ENCODE measurements around the gene NOMO2. TPM values are rescaled to one million over a fixed set of nuclear protein-coding genes. Genes with fewer than 3 reads are reported as not detected.
"Not testable (repeated sequence)": the region's sequence is repeated elsewhere in the genome, so short reads cannot be mapped to it uniquely, and the experiment has no call there.

Gene NOMO2
- polyA plus RNA-seq, 1 donor (not counting 4 experiments of a cell fraction or from before 2014, with no cell fraction given): 66.0 TPM

- H4K20me1 ChIP-seq (ENCODE audit: control insufficient read depth, extremely low read depth, insufficient read depth, low read length); H2AFZ ChIP-seq (ENCODE audit: control insufficient read depth, low read length); H3K9ac ChIP-seq (ENCODE audit: control insufficient read depth, extremely low read depth, insufficient read depth, low read length); H3K27ac ChIP-seq (ENCODE audit: control insufficient read depth, insufficient read depth, low read length); H3K36me3 ChIP-seq (ENCODE audit: control insufficient read depth in 2 of 2, extremely low read depth in 1 of 2, insufficient read depth in 2 of 2, low read length in 2 of 2); H3K4me1 ChIP-seq (ENCODE audit: control insufficient read depth, extremely low read depth, insufficient read depth, low read length); H3K4me2 ChIP-seq (ENCODE audit: control insufficient read depth, extremely low read depth, insufficient read depth, low read depth, low read length); H3K9me1 ChIP-seq (ENCODE audit: control insufficient read depth, extremely low read depth, insufficient read depth, low read length); H3K4me3 ChIP-seq (ENCODE audit: control insufficient read depth in 2 of 3, extremely low read depth in 1 of 3, insufficient read depth in 2 of 3, low read depth in 1 of 3, low read length in 3 of 3); DNase-seq (ENCODE audit: low read depth, low spot score); H3K79me2 ChIP-seq (ENCODE audit: control insufficient read depth, insufficient read depth, low read length); dilution Hi-C loops (cut with MboI; ENCODE audit: extremely low pct_ligation_motif_present, low sequenced_read_pairs); H3K9me3 ChIP-seq (ENCODE audit: control insufficient read depth, low read depth, low read length); H3K27me3 ChIP-seq (ENCODE audit: control insufficient read depth, extremely low read depth, insufficient read depth, low read length); FAIRE-seq: not testable (repeated sequence)
Measured at GRCh38 chr16:18553671-18554070, 8.2 kb downstream of the NOMO2 start.

DNA sequence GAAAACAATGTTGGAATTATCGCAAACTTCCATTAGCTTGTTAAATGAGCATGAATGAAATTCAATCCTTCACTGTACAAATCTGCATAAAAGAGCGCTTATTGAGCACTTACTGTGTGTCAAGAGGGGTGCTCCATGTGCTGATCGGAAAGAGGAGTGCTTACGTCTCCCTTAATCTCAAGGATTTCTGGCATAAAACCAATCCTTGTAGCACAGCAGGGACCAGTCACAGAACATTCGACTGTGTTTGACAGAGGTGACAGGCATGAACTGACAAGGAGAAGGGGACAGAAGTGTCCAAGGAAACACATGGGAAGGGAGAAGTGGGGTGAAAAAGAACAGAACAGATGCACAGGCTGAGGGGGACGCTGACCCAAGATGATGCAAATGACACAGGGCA, 14.5 kb downstream of the NOMO2 start:
- H3K4me1 ChIP-seq (ENCODE audit: control insufficient read depth, extremely low read depth, insufficient read depth, low read length); FAIRE-seq; H3K9me1 ChIP-seq (ENCODE audit: control insufficient read depth, extremely low read depth, insufficient read depth, low read length); H3K4me3 ChIP-seq (ENCODE audit: control insufficient read depth in 2 of 3, extremely low read depth in 1 of 3, insufficient read depth in 2 of 3, low read depth in 1 of 3, low read length in 3 of 3); H3K4me2 ChIP-seq (ENCODE audit: control insufficient read depth, extremely low read depth, insufficient read depth, low read depth, low read length); dilution Hi-C loops (cut with MboI; ENCODE audit: extremely low pct_ligation_motif_present, low sequenced_read_pairs); H3K27ac ChIP-seq (ENCODE audit: control insufficient read depth, insufficient read depth, low read length); H3K36me3 ChIP-seq (ENCODE audit: control insufficient read depth in 2 of 2, extremely low read depth in 1 of 2, insufficient read depth in 2 of 2, low read length in 2 of 2); H2AFZ ChIP-seq (ENCODE audit: control insufficient read depth, low read length); H3K27me3 ChIP-seq (ENCODE audit: control insufficient read depth, extremely low read depth, insufficient read depth, low read length); H3K9ac ChIP-seq (ENCODE audit: control insufficient read depth, extremely low read depth, insufficient read depth, low read length); H3K79me2 ChIP-seq (ENCODE audit: control insufficient read depth, insufficient read depth, low read length); H4K20me1 ChIP-seq (ENCODE audit: control insufficient read depth, extremely low read depth, insufficient read depth, low read length); H3K9me3 ChIP-seq (ENCODE audit: control insufficient read depth, low read depth, low read length); DNase-seq (ENCODE audit: low read depth, low spot score): not testable (repeated sequence)

DNA sequence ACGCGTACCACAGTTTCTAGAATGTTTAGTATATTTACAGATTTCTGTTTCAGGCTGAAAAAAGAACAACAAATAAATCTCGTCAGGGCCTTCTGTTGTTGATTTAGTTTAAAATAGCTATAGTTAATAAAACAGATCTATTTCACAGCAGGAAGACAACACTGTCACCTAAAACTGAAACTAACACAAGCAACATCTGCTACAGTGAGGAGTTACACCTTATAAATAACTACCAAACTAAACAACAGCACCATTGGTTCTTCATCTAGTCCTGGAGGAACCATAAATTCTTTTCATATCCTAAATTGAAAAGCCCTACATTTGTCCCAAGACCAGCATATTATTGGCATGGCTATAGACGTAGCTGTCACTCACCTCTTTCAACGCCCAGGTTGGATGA, 15.0 kb downstream of the NOMO2 start:
- H3K9me3 ChIP-seq (ENCODE audit: control insufficient read depth, low read depth, low read length); H3K9me1 ChIP-seq (ENCODE audit: control insufficient read depth, extremely low read depth, insufficient read depth, low read length); H3K79me2 ChIP-seq (ENCODE audit: control insufficient read depth, insufficient read depth, low read length); H3K4me2 ChIP-seq (ENCODE audit: control insufficient read depth, extremely low read depth, insufficient read depth, low read depth, low read length); H2AFZ ChIP-seq (ENCODE audit: control insufficient read depth, low read length); H3K27me3 ChIP-seq (ENCODE audit: control insufficient read depth, extremely low read depth, insufficient read depth, low read length); H3K9ac ChIP-seq (ENCODE audit: control insufficient read depth, extremely low read depth, insufficient read depth, low read length); H4K20me1 ChIP-seq (ENCODE audit: control insufficient read depth, extremely low read depth, insufficient read depth, low read length); H3K4me3 ChIP-seq (ENCODE audit: control insufficient read depth in 2 of 3, extremely low read depth in 1 of 3, insufficient read depth in 2 of 3, low read depth in 1 of 3, low read length in 3 of 3); H3K4me1 ChIP-seq (ENCODE audit: control insufficient read depth, extremely low read depth, insufficient read depth, low read length); H3K27ac ChIP-seq (ENCODE audit: control insufficient read depth, insufficient read depth, low read length); dilution Hi-C loops (cut with MboI; ENCODE audit: extremely low pct_ligation_motif_present, low sequenced_read_pairs); DNase-seq (ENCODE audit: low read depth, low spot score); H3K36me3 ChIP-seq (ENCODE audit: control insufficient read depth in 2 of 2, extremely low read depth in 1 of 2, insufficient read depth in 2 of 2, low read length in 2 of 2); FAIRE-seq: not testable (repeated sequence)

GRCh38 chr16:18544232-18545081, 17.4 kb downstream of the NOMO2 start:
- H3K9me1 ChIP-seq (ENCODE audit: control insufficient read depth, extremely low read depth, insufficient read depth, low read length); FAIRE-seq; H3K27me3 ChIP-seq (ENCODE audit: control insufficient read depth, extremely low read depth, insufficient read depth, low read length); H3K9me3 ChIP-seq (ENCODE audit: control insufficient read depth, low read depth, low read length); DNase-seq (ENCODE audit: low read depth, low spot score); H3K27ac ChIP-seq (ENCODE audit: control insufficient read depth, insufficient read depth, low read length); H4K20me1 ChIP-seq (ENCODE audit: control insufficient read depth, extremely low read depth, insufficient read depth, low read length); H3K79me2 ChIP-seq (ENCODE audit: control insufficient read depth, insufficient read depth, low read length); H3K9ac ChIP-seq (ENCODE audit: control insufficient read depth, extremely low read depth, insufficient read depth, low read length); H2AFZ ChIP-seq (ENCODE audit: control insufficient read depth, low read length); H3K4me3 ChIP-seq (ENCODE audit: control insufficient read depth in 2 of 3, extremely low read depth in 1 of 3, insufficient read depth in 2 of 3, low read depth in 1 of 3, low read length in 3 of 3); H3K36me3 ChIP-seq (ENCODE audit: control insufficient read depth in 2 of 2, extremely low read depth in 1 of 2, insufficient read depth in 2 of 2, low read length in 2 of 2); H3K4me2 ChIP-seq (ENCODE audit: control insufficient read depth, extremely low read depth, insufficient read depth, low read depth, low read length); dilution Hi-C loops (cut with MboI; ENCODE audit: extremely low pct_ligation_motif_present, low sequenced_read_pairs); H3K4me1 ChIP-seq (ENCODE audit: control insufficient read depth, extremely low read depth, insufficient read depth, low read length): not testable (repeated sequence)

DNA sequence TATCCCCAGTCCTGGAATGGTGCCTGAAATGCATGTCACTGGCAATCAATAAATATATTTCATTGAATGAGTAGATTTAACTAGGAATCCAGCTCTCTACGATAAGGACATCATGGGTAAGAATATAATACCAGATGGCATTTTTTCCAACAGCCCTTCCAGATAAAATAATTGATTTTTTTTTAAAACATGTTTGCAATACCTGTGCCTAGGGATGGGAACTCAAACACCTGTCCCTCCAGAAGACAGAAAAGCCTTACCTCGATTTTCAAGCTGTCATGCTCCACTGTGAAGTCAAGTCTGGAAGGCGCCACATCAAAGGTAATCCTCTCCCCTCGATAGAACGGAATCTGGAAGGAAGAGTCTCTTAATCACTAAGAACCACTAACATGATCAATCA, 20.0 kb downstream of the NOMO2 start:
- FAIRE-seq; H3K4me3 ChIP-seq (ENCODE audit: control insufficient read depth in 2 of 3, extremely low read depth in 1 of 3, insufficient read depth in 2 of 3, low read depth in 1 of 3, low read length in 3 of 3); H3K4me1 ChIP-seq (ENCODE audit: control insufficient read depth, extremely low read depth, insufficient read depth, low read length); H3K27me3 ChIP-seq (ENCODE audit: control insufficient read depth, extremely low read depth, insufficient read depth, low read length); H3K27ac ChIP-seq (ENCODE audit: control insufficient read depth, insufficient read depth, low read length); H4K20me1 ChIP-seq (ENCODE audit: control insufficient read depth, extremely low read depth, insufficient read depth, low read length); H3K9me1 ChIP-seq (ENCODE audit: control insufficient read depth, extremely low read depth, insufficient read depth, low read length); DNase-seq (ENCODE audit: low read depth, low spot score); dilution Hi-C loops (cut with MboI; ENCODE audit: extremely low pct_ligation_motif_present, low sequenced_read_pairs); H3K9ac ChIP-seq (ENCODE audit: control insufficient read depth, extremely low read depth, insufficient read depth, low read length); H2AFZ ChIP-seq (ENCODE audit: control insufficient read depth, low read length); H3K9me3 ChIP-seq (ENCODE audit: control insufficient read depth, low read depth, low read length); H3K4me2 ChIP-seq (ENCODE audit: control insufficient read depth, extremely low read depth, insufficient read depth, low read depth, low read length); H3K79me2 ChIP-seq (ENCODE audit: control insufficient read depth, insufficient read depth, low read length); H3K36me3 ChIP-seq (ENCODE audit: control insufficient read depth in 2 of 2, extremely low read depth in 1 of 2, insufficient read depth in 2 of 2, low read length in 2 of 2): not testable (repeated sequence)
